Osteoblast (primary cell): ENCODE measurements around the gene ZC3H10. TPM values are rescaled to one million over a fixed set of nuclear protein-coding genes. Genes with fewer than 3 reads are reported as not detected.
A peak's percentile ranks its signal among the peaks of the same experiment; 100 is the strongest.
"Not testable (repeated sequence)": the region's sequence is repeated elsewhere in the genome, so short reads cannot be mapped to it uniquely, and the experiment has no call there.

ENCODE experiments used
- DNase-seq: peaks from one replicate; pipeline ENCODE4 v3.0.0; 2011; ENCODE audit warnings: low spot score, mixed read lengths; ENCODE audit not compliant: insufficient read length; ENCODE audit errors: missing footprints
- H2AFZ ChIP-seq: 2 replicates; pipeline ENCODE4 v1.6.0; 2011; ENCODE audit warnings: mild to moderate bottlenecking, low read length
- H3K27ac ChIP-seq: 2 replicates; pipeline ENCODE4 v1.5.1; 2011; ENCODE audit warnings: mild to moderate bottlenecking, low read depth, low read length, moderate library complexity
- H3K27me3 ChIP-seq: 2 replicates; pipeline ENCODE4 v1.6.0; 2012; ENCODE audit warnings: mild to moderate bottlenecking, control low read depth, inconsistent platforms, low read length, moderate library complexity; ENCODE audit not compliant: insufficient read depth
- H3K36me3 ChIP-seq: 2 replicates; pipeline ENCODE4 v1.5.1; 2011; ENCODE audit warnings: mild to moderate bottlenecking, low read length, control low read depth, moderate library complexity; ENCODE audit not compliant: insufficient read depth
- H3K4me1 ChIP-seq: 2 replicates; pipeline ENCODE4 v1.5.1; 2011; ENCODE audit warnings: mild to moderate bottlenecking, low read length, control low read depth, moderate library complexity; ENCODE audit not compliant: insufficient read depth
- H3K4me2 ChIP-seq: 2 replicates; pipeline ENCODE4 v1.6.0; 2011; ENCODE audit warnings: mild to moderate bottlenecking, low read length; ENCODE audit not compliant: insufficient read depth
- H3K4me3 ChIP-seq: fragments of 200-600 bp; sonication (generic); 3 replicates; pipeline ENCODE4 v1.5.1; 2012; ENCODE audit warnings: mild to moderate bottlenecking, low read length, inconsistent platforms; ENCODE audit not compliant: insufficient read depth
- H3K79me2 ChIP-seq: 2 replicates; pipeline ENCODE4 v1.6.0; 2012; ENCODE audit warnings: mild to moderate bottlenecking, low read length, control low read depth, inconsistent platforms; ENCODE audit not compliant: insufficient read depth
- H3K9me3 ChIP-seq: 2 replicates; pipeline ENCODE4 v1.5.1; 2011; ENCODE audit warnings: low read depth, low read length, control low read depth
- H4K20me1 ChIP-seq: 2 replicates; pipeline ENCODE4 v1.6.0; 2012; ENCODE audit warnings: mild to moderate bottlenecking, low read length, control low read depth; ENCODE audit not compliant: insufficient read depth
- CTCF ChIP-seq: IDR thresholded peaks from 2 replicates; pipeline ENCODE4 v1.5.1; 2011; ENCODE audit warnings: mild to moderate bottlenecking, low read depth, low read length, moderate library complexity; ENCODE audit errors: extremely low read depth
- total RNA-seq: library from RNA; depleted of rRNA; stranded (reverse); fragments of >200 nt; gene quantifications from 2 replicates; pipeline ENCODE4 v1.2.3, GENCODE V29; 2012

Gene ZC3H10
- total RNA-seq = 9.0 and 10.6 TPM in 2 replicates

- peaks cover 33% of the 10 kb centered on the region for H3K79me2 ChIP-seq
- H3K27me3 ChIP-seq = no peaks in the 10 kb centered on the region
- peak within 1 kb of the TSS; percentile 99 for H3K4me2 ChIP-seq
- H2AFZ ChIP-seq = peak within 1 kb of the TSS; percentile 61
- H4K20me1 ChIP-seq = peaks cover 16% of the 10 kb centered on the region
- H3K36me3 ChIP-seq = peaks cover 27% of the 10 kb centered on the region
- peaks cover 29% of the 10 kb centered on the region for H3K4me1 ChIP-seq
- H3K4me3 ChIP-seq = peak within 1 kb of the TSS; percentile 85
- peak within 1 kb of the TSS; percentile 92 for H3K27ac ChIP-seq
- peak; percentile 93 for DNase-seq
- no peaks in the 10 kb centered on the region for H3K9me3 ChIP-seq
- TF ChIP-seq CTCF = peak; percentile 39
Measured at GRCh38 chr12:56117778-56118687, at the start of gene ZC3H10. TSS of gene ZC3H10 (plus strand) at chr12:56118266. CDS start at chr12:56120563, 2,297 bp downstream.

GRCh38 chr12:56071648-56072047, 46.4 kb upstream of the ZC3H10 start:
- Histone ChIP-seq H3K4me2 (no peak overlapping the region), H2AFZ (no peak overlapping the region), H3K27me3 (no peaks in the 10 kb centered on the region), H3K4me3 (no peak overlapping the region), H3K27ac (no peak overlapping the region), H3K79me2 (no peaks in the 10 kb centered on the region), H3K9me3 (no peaks in the 10 kb centered on the region), H3K36me3 (no peaks in the 10 kb centered on the region), H3K4me1 (peaks cover 5% of the 10 kb centered on the region), H4K20me1 (no peaks in the 10 kb centered on the region)
- no peak for TF ChIP-seq CTCF
- DNase-seq = no peak

- no peak for TF ChIP-seq CTCF
- Histone ChIP-seq H3K27ac (no peak overlapping the region), H4K20me1 (no peaks in the 10 kb centered on the region), H3K4me2 (no peak overlapping the region), H3K9me3 (no peaks in the 10 kb centered on the region), H2AFZ (no peak overlapping the region), H3K4me3 (no peak overlapping the region), H3K4me1 (peaks cover 6% of the 10 kb centered on the region), H3K79me2 (no peaks in the 10 kb centered on the region), H3K36me3 (no peaks in the 10 kb centered on the region), H3K27me3 (no peaks in the 10 kb centered on the region)
- peak; percentile 66 for DNase-seq
Measured at GRCh38 chr12:56074396-56074795, 43.7 kb upstream of the ZC3H10 start.

GRCh38 chr12:56077966-56078365, 40.1 kb upstream of the ZC3H10 start:
- H3K27me3 ChIP-seq = peaks cover 18% of the 10 kb centered on the region
- not testable (repeated sequence) for H3K4me3 ChIP-seq, H3K79me2 ChIP-seq, DNase-seq, H3K27ac ChIP-seq, H4K20me1 ChIP-seq, H2AFZ ChIP-seq, H3K4me1 ChIP-seq, H3K9me3 ChIP-seq, H3K4me2 ChIP-seq, H3K36me3 ChIP-seq
